Tibial artery (tissue), 4 donors: Measurements from ENCODE around the gene CCDC186.
"Not testable (repeated sequence)": the region's sequence is repeated elsewhere in the genome, so short reads cannot be mapped to it uniquely, and the experiment has no call there.

Source experiments
- DNase-seq, 2 donors: peaks; one replicate each; pipeline ENCODE4 v3.0.0-alpha.2; 2019
- H3K27ac ChIP-seq, 2 donors: fragments of 200-600 bp; sonication (generic) in 1 of 2; 1 replicate in 1 of 2; 2 replicates in 1 of 2; pipeline ENCODE4 v1.5.1; 2018 to 2019; ENCODE audit warnings: mild to moderate bottlenecking in 1 of 2
- H3K27me3 ChIP-seq, 2 donors: fragments of 200-600 bp; sonication (generic) in 1 of 2; one replicate each; pipeline versions ENCODE4 v1.5.1 to v1.6.0; 2016 to 2019
- H3K36me3 ChIP-seq, 3 donors: fragments of 200-600 bp; sonication (generic) in 2 of 3; one replicate each; pipeline ENCODE4 v1.5.1; 2016 to 2019; ENCODE audit warnings: mild to moderate bottlenecking in 2 of 3
- H3K4me1 ChIP-seq, 4 donors: fragments of 200-600 bp; sonication (generic) in 2 of 4; 1 replicate in 3 of 4; 2 replicates in 1 of 4; pipeline ENCODE4 v1.5.1; 2016 to 2019
- H3K4me3 ChIP-seq, 2 donors: fragments of 200-600 bp; sonication (generic) in 1 of 2; 1 replicate in 1 of 2; 2 replicates in 1 of 2; pipeline ENCODE4 v1.5.1; 2018 to 2019; ENCODE audit warnings: mild to moderate bottlenecking in 2 of 2
- H3K9me3 ChIP-seq, 3 donors: fragments of 200-600 bp; sonication (generic) in 1 of 3; one replicate each; pipeline ENCODE4 v1.5.1; 2016 to 2019
- CTCF ChIP-seq, 2 experiments: fragments of 200-600 bp in 1 of 2; fragments of 450-650 bp in 1 of 2; IDR thresholded peaks; one replicate each; pipeline ENCODE4 v1.5.1; 2017 to 2019; ENCODE audit warnings: antibody characterized with exemption in 2 of 2, mild to moderate bottlenecking in 1 of 2, moderate library complexity in 1 of 2
- intact Hi-C: fragments of 100-400 bp; cut with DNase I; formaldehyde crosslinking; loops from one replicate; pipeline ENCODE4 v1.15.0; 2023; ENCODE audit warnings: low total_unique reads

The CCDC186 gene

DNA sequence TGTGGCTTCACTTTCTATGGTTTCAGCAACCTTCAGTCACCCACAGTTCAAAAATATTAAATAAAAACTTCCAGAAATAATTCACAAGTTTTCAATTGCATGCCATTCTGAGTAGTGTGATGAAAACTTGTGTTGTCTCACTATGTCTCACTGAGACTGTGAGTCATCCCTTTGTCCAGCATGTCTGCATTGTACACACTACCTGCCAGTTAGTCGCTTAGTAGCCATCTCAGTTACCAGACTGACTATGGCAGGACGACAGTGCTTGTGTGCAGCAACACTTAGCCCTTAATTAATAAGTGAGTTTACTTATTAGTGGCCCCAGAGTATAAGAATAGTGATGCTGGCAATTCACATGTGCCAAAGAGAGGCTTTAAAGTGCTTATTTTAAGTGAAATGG is 22.5 kb downstream of the CCDC186 start:
- no peak for DNase-seq
- no peaks in the 10 kb centered on the region for H3K4me1 ChIP-seq
- H3K36me3 ChIP-seq, result peaks cover 41 to 47% (median 45%) of the 10 kb centered on the region in 3 donors
- intact Hi-C loops, result no loop called here
- no peak overlapping the region for H3K27ac ChIP-seq
- H3K4me3 ChIP-seq, result no peak overlapping the region
- no peak for TF ChIP-seq CTCF (IDR thresholded peaks at IDR 0.05)
- H3K27me3 ChIP-seq, result no peaks in the 10 kb centered on the region
- H3K9me3 ChIP-seq, result no peaks in the 10 kb centered on the region

DNA sequence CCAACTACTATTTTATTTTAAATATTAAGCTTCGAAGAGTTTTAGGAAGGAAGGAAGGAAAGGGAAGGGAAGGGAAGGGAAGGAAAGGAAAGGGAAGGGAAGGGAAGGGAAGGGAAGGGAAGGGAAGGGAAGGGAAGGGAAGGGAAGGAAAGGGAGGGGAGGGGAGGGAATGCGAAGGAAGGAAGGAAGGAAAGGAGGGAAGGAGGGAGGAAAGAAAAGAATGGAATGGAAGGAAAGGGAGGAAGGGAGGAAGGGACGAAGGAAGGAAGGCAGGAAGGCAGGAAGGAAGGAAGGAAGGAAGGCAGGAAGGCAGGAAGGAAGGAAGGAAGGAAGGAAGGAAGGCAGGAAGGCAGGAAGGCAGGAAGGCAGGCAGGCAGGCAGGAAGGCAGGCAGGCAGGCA is 24.5 kb downstream of the CCDC186 start:
- DNase-seq, H3K27me3 ChIP-seq, H3K4me3 ChIP-seq, H3K4me1 ChIP-seq, intact Hi-C loops, H3K9me3 ChIP-seq, H3K27ac ChIP-seq: not testable (repeated sequence)
- peaks cover 34 to 39% (median 38%) of the 10 kb centered on the region in 3 donors for H3K36me3 ChIP-seq

DNA sequence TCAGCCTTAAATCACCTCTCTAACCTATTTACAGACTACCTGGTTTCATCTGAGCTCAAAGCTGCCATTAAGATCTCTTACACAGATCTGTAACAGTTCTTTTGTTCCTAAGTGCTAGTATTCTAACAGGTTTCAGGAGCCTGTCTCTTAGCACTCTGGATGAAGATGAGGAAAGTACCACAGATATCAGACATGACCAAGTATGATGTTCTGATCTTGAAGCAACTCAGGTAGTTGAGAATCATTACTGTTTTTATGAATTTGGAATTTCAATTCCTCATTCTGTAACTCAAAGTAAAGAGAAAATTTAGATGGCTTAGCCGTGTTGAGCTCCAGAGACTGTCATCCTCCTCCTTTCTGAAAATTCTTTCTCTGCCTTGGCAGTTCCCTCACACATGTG is 30.8 kb downstream of the CCDC186 start:
- Histone ChIP-seq H3K27me3 (no peaks in the 10 kb centered on the region), H3K4me3 (no peak overlapping the region), H3K9me3 (no peaks in the 10 kb centered on the region), H3K4me1 (no peaks in the 10 kb centered on the region), H3K27ac (no peak overlapping the region), H3K36me3 (peaks cover 31 to 56% (median 53%) of the 10 kb centered on the region in 3 donors)
- TF ChIP-seq CTCF (IDR thresholded peaks at IDR 0.05), result no peak
- DNase-seq, result no peak
- intact Hi-C loops, result no loop called here

GRCh38 chr10:114142018-114142417 is 32.0 kb downstream of the CCDC186 start:
- TF ChIP-seq CTCF (IDR thresholded peaks at IDR 0.05), result no peak
- Histone ChIP-seq H3K9me3 (no peaks in the 10 kb centered on the region), H3K4me1 (no peaks in the 10 kb centered on the region), H3K36me3 (peaks cover 26 to 53% (median 53%) of the 10 kb centered on the region in 3 donors), H3K27ac (no peak overlapping the region), H3K27me3 (no peaks in the 10 kb centered on the region), H3K4me3 (no peak overlapping the region)
- intact Hi-C loops, result no loop called here
- no peak for DNase-seq

DNA sequence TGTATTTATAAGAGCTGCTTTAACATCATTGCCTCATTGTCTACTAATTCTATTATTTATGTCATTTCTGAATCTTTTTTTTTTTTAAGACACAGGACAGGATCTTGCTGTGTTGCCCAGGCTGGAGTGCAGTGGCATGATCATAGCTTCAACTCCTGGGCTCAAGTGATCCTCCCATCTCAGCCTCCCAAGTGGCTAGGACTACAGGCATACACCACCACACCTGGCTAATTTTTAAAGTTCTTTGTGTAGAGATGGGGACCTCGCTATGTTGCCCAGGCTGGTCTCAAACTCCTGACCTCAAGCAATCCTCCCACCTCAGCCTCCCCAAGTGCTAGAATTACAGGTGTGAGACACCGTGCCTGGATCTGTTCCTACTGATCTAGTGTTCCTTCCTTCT is 33.2 kb downstream of the CCDC186 start:
- H3K4me1 ChIP-seq, H3K9me3 ChIP-seq, DNase-seq, intact Hi-C loops, H3K27ac ChIP-seq, H3K27me3 ChIP-seq, H3K4me3 ChIP-seq: not testable (repeated sequence)
- H3K36me3 ChIP-seq, result peaks cover 38 to 65% (median 61%) of the 10 kb centered on the region in 3 donors

GRCh38 chr10:114140036-114140435 is 34.0 kb downstream of the CCDC186 start:
- intact Hi-C loops, result no loop called here
- TF ChIP-seq CTCF (IDR thresholded peaks at IDR 0.05), result no peak
- Histone ChIP-seq H3K4me3 (no peak overlapping the region), H3K27ac (no peak overlapping the region), H3K4me1 (no peaks in the 10 kb centered on the region), H3K9me3 (no peaks in the 10 kb centered on the region), H3K36me3 (peaks cover 42 to 69% (median 67%) of the 10 kb centered on the region in 3 donors), H3K27me3 (no peaks in the 10 kb centered on the region)
- no peak for DNase-seq

GRCh38 chr10:114138581-114138980 is 35.4 kb downstream of the CCDC186 start:
- intact Hi-C loops, result no loop called here
- DNase-seq, result no peak
- H3K4me3 ChIP-seq, result no peak overlapping the region
- H3K27me3 ChIP-seq, result no peaks in the 10 kb centered on the region
- H3K9me3 ChIP-seq, result no peaks in the 10 kb centered on the region
- H3K36me3 ChIP-seq, result peaks cover 34 to 71% (median 68%) of the 10 kb centered on the region in 3 donors
- H3K27ac ChIP-seq, result no peak overlapping the region
- TF ChIP-seq CTCF (IDR thresholded peaks at IDR 0.05), result no peak
- H3K4me1 ChIP-seq, result no peaks in the 10 kb centered on the region
